Activated CD4-positive, alpha-beta T cell treated with anti-CD3 and anti-CD28 coated beads, Interleukin-2, amount 50 U/mL, for 24 hours (primary cell): ENCODE data around the gene TAS2R42.

Source experiments
- DNase-seq, 2 donors: peaks; one replicate each; pipeline ENCODE4 v3.0.0-alpha.2; 2020; ENCODE audit warnings: low read depth in 1 of 2, low spot score in 1 of 2

Gene TAS2R42

DNA sequence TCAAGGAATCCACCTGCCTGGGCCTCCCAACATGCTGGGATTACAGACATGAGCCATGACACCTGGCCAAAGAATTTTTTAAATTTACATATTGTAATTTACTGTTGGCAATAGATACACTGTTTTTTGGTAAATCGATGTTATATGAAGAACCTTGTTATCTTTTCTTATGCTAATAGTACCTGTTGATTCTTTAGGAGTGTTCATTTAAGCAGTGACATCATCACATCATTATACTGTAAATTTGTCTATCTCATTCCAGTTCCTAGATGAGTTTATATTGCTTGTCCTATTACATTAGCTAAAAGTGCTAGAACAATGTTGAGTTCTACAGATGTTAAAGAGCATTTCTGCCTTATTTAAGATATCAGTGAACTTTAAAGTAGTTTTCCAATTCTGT is 39.3 kb downstream of the TAS2R42 start:
- no peak for DNase-seq

DNA sequence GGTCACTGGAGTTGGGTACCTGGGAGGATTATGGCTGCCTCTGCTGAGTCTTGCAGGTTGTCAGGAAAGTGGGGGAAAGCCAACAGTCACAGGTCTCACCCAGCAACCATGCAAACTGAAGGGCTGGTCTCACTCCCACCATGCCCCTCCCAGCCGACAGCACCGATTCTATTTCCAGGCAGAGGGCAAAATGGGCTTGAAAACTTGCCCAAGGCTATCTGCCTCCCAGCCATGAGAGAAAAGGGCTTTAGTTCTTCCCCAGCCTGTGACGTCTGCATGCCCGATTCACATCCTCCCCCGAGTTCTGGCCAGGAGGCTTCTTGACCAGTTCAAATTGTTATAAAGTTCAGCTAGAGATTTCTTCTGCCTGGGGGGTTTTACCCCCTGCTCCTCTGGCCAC is 42.4 kb downstream of the TAS2R42 start:
- DNase-seq = no peak

DNA sequence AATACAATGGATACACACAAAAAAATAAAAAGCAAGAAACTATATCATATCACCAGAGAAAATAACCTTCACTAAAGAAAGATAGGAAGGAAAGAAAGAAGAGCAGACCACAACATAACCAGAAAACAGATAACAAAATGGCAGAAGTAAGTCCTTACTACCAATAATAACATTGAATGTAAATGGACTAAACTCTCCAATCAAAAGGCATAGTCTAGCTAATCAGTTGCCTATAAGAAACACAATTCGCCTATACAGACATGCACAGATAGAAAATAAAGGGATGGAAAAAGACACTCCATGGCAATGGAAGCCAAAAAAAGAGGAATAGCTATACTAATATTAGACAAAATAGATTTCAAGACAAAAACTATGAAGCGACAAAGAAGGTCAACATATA is 43.4 kb downstream of the TAS2R42 start:
- no peak for DNase-seq

DNA sequence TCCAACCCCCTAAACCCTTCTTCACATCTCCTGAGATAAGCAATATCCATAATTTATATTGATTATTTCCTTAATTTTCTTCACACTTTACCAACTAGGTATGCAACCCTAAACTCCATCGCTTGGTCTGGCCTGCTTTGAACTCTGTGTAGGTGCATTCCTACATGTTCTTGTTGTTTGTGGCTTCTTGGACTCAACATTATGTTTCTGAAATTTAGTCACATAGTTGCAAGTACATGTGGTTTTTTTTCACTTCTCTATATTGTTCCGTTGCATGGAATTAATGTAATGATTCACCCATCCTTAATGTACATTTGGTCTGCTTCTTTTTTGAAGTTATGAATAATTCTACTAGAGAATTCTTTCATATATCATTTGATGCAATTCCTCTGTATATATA is 50.7 kb downstream of the TAS2R42 start:
- DNase-seq = no peak
